ENCODE measurements around the gene ZBTB4. TPM values are rescaled to one million over a fixed set of nuclear protein-coding genes. Genes with fewer than 3 reads are reported as not detected.

ZBTB4 gene
- polyA plus RNA-seq, 1 donor from 2014 or later = 8.0 TPM

- H3K9me3 ChIP-seq (ENCODE audit: low read length) = no peaks in the 10 kb centered on the region
- H3K4me3 ChIP-seq (ENCODE audit: low read length) = no peak overlapping the region
- no peak overlapping the region for H3K27ac ChIP-seq (ENCODE audit: low read length)
- no peaks in the 10 kb centered on the region for H3K27me3 ChIP-seq (ENCODE audit: insufficient read depth, low read depth, low read length)
- H2AFZ ChIP-seq (ENCODE audit: low read depth, low read length) = no peak overlapping the region
- no peaks in the 10 kb centered on the region for H3K36me3 ChIP-seq (ENCODE audit: insufficient read depth, low read length)
- no peak overlapping the region for H3K9ac ChIP-seq (ENCODE audit: low read length)
- H4K20me1 ChIP-seq (ENCODE audit: insufficient read depth) = no peaks in the 10 kb centered on the region
- no peaks in the 10 kb centered on the region for H3K9me2 ChIP-seq (ENCODE audit: insufficient read depth, low read length)
- TF ChIP-seq EP300 (conservative IDR thresholded peaks at IDR 0.05; ENCODE audit: poor library complexity, severe bottlenecking) (no peak), TAF1 (IDR thresholded peaks at IDR 0.05; ENCODE audit: low read depth) (no peak), SMC3 (conservative IDR thresholded peaks at IDR 0.05; ENCODE audit: poor library complexity) (no peak), EZH2 (IDR thresholded peaks at IDR 0.05; ENCODE audit: borderline replicate concordance, insufficient read depth, low read length, poor library complexity, severe bottlenecking) (no peak), MXI1 (conservative IDR thresholded peaks at IDR 0.05; ENCODE audit: poor library complexity, severe bottlenecking) (no peak), CTCF (IDR thresholded peaks at IDR 0.05; ENCODE audit: poor library complexity, severe bottlenecking) (no peak), POLR2AphosphoS5 (IDR thresholded peaks at IDR 0.05) (no peak)
- no peak overlapping the region for H3K4me2 ChIP-seq (ENCODE audit: low read length)
- no peaks in the 10 kb centered on the region for H3K79me2 ChIP-seq (replicated peaks; ENCODE audit: insufficient read depth, low read length)
- no peaks in the 10 kb centered on the region for H3F3A ChIP-seq (ENCODE audit: insufficient read depth, low read length, poor library complexity, severe bottlenecking)
These were observed 16.0 kb downstream of the ZBTB4 start for GRCh38 chr17:7463372-7463846.

GRCh38 chr17:7462474-7463371 is 16.7 kb downstream of the ZBTB4 start:
- no peak overlapping the region for H2AFZ ChIP-seq (ENCODE audit: low read depth, low read length)
- no peaks in the 10 kb centered on the region for H3K36me3 ChIP-seq (ENCODE audit: insufficient read depth, low read length)

More at GRCh38 chr17:7462474-7463371, 16.7 kb downstream of the ZBTB4 start:
- H4K20me1 ChIP-seq (ENCODE audit: insufficient read depth) = no peaks in the 10 kb centered on the region
- H3K79me2 ChIP-seq (replicated peaks; ENCODE audit: insufficient read depth, low read length) = no peaks in the 10 kb centered on the region
- no peaks in the 10 kb centered on the region for H3F3A ChIP-seq (ENCODE audit: insufficient read depth, low read length, poor library complexity, severe bottlenecking)
- H3K27ac ChIP-seq (ENCODE audit: low read length) = no peak overlapping the region
- H3K9ac ChIP-seq (ENCODE audit: low read length) = no peak overlapping the region
- TF ChIP-seq TAF1 (IDR thresholded peaks at IDR 0.05; ENCODE audit: low read depth) = no peak
- TF ChIP-seq EP300 (conservative IDR thresholded peaks at IDR 0.05; ENCODE audit: poor library complexity, severe bottlenecking) = no peak
- no peak for TF ChIP-seq POLR2AphosphoS5 (IDR thresholded peaks at IDR 0.05)
- TF ChIP-seq SMC3 (conservative IDR thresholded peaks at IDR 0.05; ENCODE audit: poor library complexity) = no peak
- TF ChIP-seq RAD21 (conservative IDR thresholded peaks at IDR 0.05) = no peak
- no peak for TF ChIP-seq REST (IDR thresholded peaks at IDR 0.05; ENCODE audit: borderline replicate concordance)
- no peak for TF ChIP-seq MXI1 (conservative IDR thresholded peaks at IDR 0.05; ENCODE audit: poor library complexity, severe bottlenecking)
- TF ChIP-seq CTCF (IDR thresholded peaks at IDR 0.05; ENCODE audit: poor library complexity, severe bottlenecking) = no peak
- TF ChIP-seq EZH2 (IDR thresholded peaks at IDR 0.05; ENCODE audit: borderline replicate concordance, insufficient read depth, low read length, poor library complexity, severe bottlenecking) = no peak
- H3K9me3 ChIP-seq (ENCODE audit: low read length) = no peaks in the 10 kb centered on the region
- H3K9me2 ChIP-seq (ENCODE audit: insufficient read depth, low read length) = no peaks in the 10 kb centered on the region
- H3K4me2 ChIP-seq (ENCODE audit: low read length) = no peak overlapping the region
- no peaks in the 10 kb centered on the region for H3K27me3 ChIP-seq (ENCODE audit: insufficient read depth, low read depth, low read length)
- no peak overlapping the region for H3K4me3 ChIP-seq (ENCODE audit: low read length)

Data from neural cell (in vitro differentiated cells).